Bronchial epithelial cell (primary cell): ENCODE data around the gene PAK6. TPM values are rescaled to one million over a fixed set of nuclear protein-coding genes. Genes with fewer than 3 reads are reported as not detected.

ENCODE experiments used
- DNase-seq: peaks from one replicate; pipeline ENCODE4 v3.0.0-alpha.2; 2010; ENCODE audit warnings: low read depth
- FAIRE-seq: peaks from 2 replicates; lab custom pipeline; 2011; peaks lifted over from hg19 to GRCh38; lab: Jason Lieb, UNC
- H3K27me3 ChIP-seq: 2 replicates; pipeline ENCODE4 v1.5.1; 2011; ENCODE audit warnings: low read length; ENCODE audit not compliant: control insufficient read depth, insufficient read depth
- H3K36me3 ChIP-seq: 2 replicates; pipeline ENCODE4 v1.5.1; 2011; ENCODE audit warnings: low read length; ENCODE audit not compliant: control insufficient read depth, insufficient read depth
- H3K4me3 ChIP-seq: 2 replicates; pipeline ENCODE4 v1.5.1; 2011; ENCODE audit warnings: mild to moderate bottlenecking, low read depth, low read length, control low read depth
- CTCF ChIP-seq: IDR thresholded peaks from 2 replicates; pipeline ENCODE4 v1.5.1; 2011; ENCODE audit warnings: mild to moderate bottlenecking, moderate library complexity, low read length, control low read depth, inconsistent platforms; ENCODE audit not compliant: insufficient read depth, severe bottlenecking
- total RNA-seq: library from RNA; depleted of rRNA; stranded (reverse); fragments of >200 nt; gene quantifications from 2 replicates; pipeline ENCODE4 v1.2.1, GENCODE V29; 2014

PAK6 gene
- total RNA-seq, 1 donor from 2014 or later: 11.6 TPM

- peaks cover 25% of the 10 kb centered on the region for H3K27me3 ChIP-seq
- TF ChIP-seq CTCF: no peak
Measured at GRCh38 chr15:40281801-40282146, 42.9 kb downstream of the PAK6 start.

GRCh38 chr15:40282147-40282868 is 43.4 kb downstream of the PAK6 start:
- TF ChIP-seq CTCF: peak; percentile 43
- Histone ChIP-seq H3K27me3 (peaks cover 25% of the 10 kb centered on the region), H3K4me3 (peak overlapping the region; percentile 32), H3K36me3 (peaks cover 3% of the 10 kb centered on the region)
- no peak for FAIRE-seq
- DNase-seq: no peak

More at GRCh38 chr15:40281801-40282146, 42.9 kb downstream of the PAK6 start:
- no peak for DNase-seq
- FAIRE-seq: no peak
- Histone ChIP-seq H3K4me3 (peak overlapping the region; percentile 32), H3K36me3 (peaks cover 6% of the 10 kb centered on the region)

DNA sequence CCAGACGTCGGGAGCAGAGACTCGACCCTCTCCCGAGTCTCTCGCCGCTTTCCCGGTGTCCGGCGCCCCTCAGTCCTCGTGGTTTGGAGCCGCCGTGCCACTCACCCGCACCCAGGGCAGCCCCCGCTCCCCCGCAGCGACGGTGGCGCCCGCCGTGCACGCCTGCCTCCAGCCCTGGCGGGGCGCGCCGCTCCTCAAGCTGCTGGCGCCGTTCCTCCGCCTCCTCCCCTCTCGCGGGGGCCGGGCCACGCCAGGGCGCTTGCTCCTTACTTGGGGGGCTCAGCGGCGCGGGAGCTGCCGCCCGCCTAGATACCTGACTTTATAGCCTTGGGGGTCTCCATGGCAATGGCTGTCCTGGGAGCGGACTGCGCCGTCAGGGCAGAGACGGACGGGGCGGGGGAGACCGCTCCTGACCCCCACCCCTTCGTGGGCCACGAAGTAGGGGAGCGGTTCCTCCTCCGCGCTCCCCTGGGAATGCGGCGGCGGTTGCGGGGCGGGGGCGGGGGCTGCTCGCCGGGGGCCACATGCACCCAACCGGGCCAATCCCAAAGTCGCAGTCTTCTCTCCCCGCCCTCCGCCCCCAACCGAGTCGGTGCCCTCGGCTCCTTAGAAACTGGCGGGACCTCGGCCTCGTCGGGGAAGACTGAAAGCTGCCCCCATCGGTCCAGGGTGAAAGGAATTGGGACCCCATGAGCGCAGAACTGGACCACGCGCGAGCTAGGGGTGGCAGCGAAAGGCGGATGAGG is 44.2 kb downstream of the PAK6 start, which contains the start of gene ANKRD63:
Gene ANKRD63, minus strand, starts transcription at position 196 of the 746 bp plus-strand sequence. CDS start 478 bp downstream, outside the sequence.
- no peak for DNase-seq
- no peak for TF ChIP-seq CTCF
- H3K4me3 ChIP-seq: peak within 1 kb of the TSS; percentile 32
- peaks cover 25% of the 10 kb centered on the region for H3K27me3 ChIP-seq
- no peaks in the 10 kb centered on the region for H3K36me3 ChIP-seq
- FAIRE-seq: no peak

- DNase-seq: no peak
- FAIRE-seq: no peak
- Histone ChIP-seq H3K36me3 (no peaks in the 10 kb centered on the region), H3K27me3 (peaks cover 25% of the 10 kb centered on the region), H3K4me3 (no peak overlapping the region)
- TF ChIP-seq CTCF: no peak
Measured at GRCh38 chr15:40283615-40284300, 44.9 kb downstream of the PAK6 start.

- H3K4me3 ChIP-seq: no peak overlapping the region
- no peak for TF ChIP-seq CTCF
- H3K27me3 ChIP-seq: peaks cover 25% of the 10 kb centered on the region
- no peaks in the 10 kb centered on the region for H3K36me3 ChIP-seq
- no peak for FAIRE-seq
- no peak for DNase-seq
Measured at GRCh38 chr15:40285151-40285550, 46.3 kb downstream of the PAK6 start.
